Activated CD4-positive, alpha-beta T cell treated with anti-CD3 and anti-CD28 coated beads for 4 hours (primary cell): Measurements from ENCODE around the gene SYNE1.
"Not testable (repeated sequence)": the region's sequence is repeated elsewhere in the genome, so short reads cannot be mapped to it uniquely, and the experiment has no call there.

ENCODE experiments used
- DNase-seq, 2 donors: peaks; one replicate each; pipeline ENCODE4 v3.0.0-alpha.2; 2020

The SYNE1 gene

GRCh38 chr6:152170702-152171667 is 466.2 kb downstream of the SYNE1 start:
- DNase-seq: peak; percentile 50 to 58

GRCh38 chr6:152170313-152170701 is 466.9 kb downstream of the SYNE1 start:
- no peak for DNase-seq

GRCh38 chr6:152167641-152168603 is 469.2 kb downstream of the SYNE1 start:
- DNase-seq: no peak

- no peak for DNase-seq
Measured at GRCh38 chr6:152166897-152167296, 470.3 kb downstream of the SYNE1 start.

GRCh38 chr6:152166497-152166896 is 470.7 kb downstream of the SYNE1 start:
- no peak for DNase-seq

GRCh38 chr6:152164957-152165356 is 472.2 kb downstream of the SYNE1 start:
- no peak for DNase-seq

- no peak for DNase-seq
Measured at GRCh38 chr6:152161501-152161900, 475.7 kb downstream of the SYNE1 start.

- no peak for DNase-seq
Measured at GRCh38 chr6:152160346-152160745, 476.8 kb downstream of the SYNE1 start.

GRCh38 chr6:152155792-152156191 is 481.4 kb downstream of the SYNE1 start:
- DNase-seq: no peak

- DNase-seq: no peak
Measured at GRCh38 chr6:152154559-152155356, 482.4 kb downstream of the SYNE1 start.

- DNase-seq: no peak
Measured at GRCh38 chr6:152151920-152152319, 485.2 kb downstream of the SYNE1 start.

GRCh38 chr6:152150196-152150595 is 487.0 kb downstream of the SYNE1 start:
- DNase-seq: no peak

GRCh38 chr6:152148412-152148811 is 488.8 kb downstream of the SYNE1 start:
- DNase-seq: no peak

- DNase-seq: no peak
Measured at GRCh38 chr6:152147269-152147668, 489.9 kb downstream of the SYNE1 start.

- DNase-seq: no peak
Measured at GRCh38 chr6:152146385-152146784, 490.8 kb downstream of the SYNE1 start.

- no peak for DNase-seq
Measured at GRCh38 chr6:152143359-152143758, 493.8 kb downstream of the SYNE1 start.

- DNase-seq: no peak
Measured at GRCh38 chr6:152142105-152142504, 495.1 kb downstream of the SYNE1 start.

- DNase-seq: not testable (repeated sequence)
Measured at GRCh38 chr6:152138344-152138743, 498.8 kb downstream of the SYNE1 start.

GRCh38 chr6:152136449-152136825 is 500.7 kb downstream of the SYNE1 start:
- DNase-seq: no peak

- DNase-seq: no peak
Measured at GRCh38 chr6:152135755-152136448, 501.3 kb downstream of the SYNE1 start.

GRCh38 chr6:152130441-152130840 is 506.7 kb downstream of the SYNE1 start:
- no peak for DNase-seq

- DNase-seq: no peak
Measured at GRCh38 chr6:152129691-152130151, 507.4 kb downstream of the SYNE1 start.
